NB4 (cell line): ENCODE results near the gene FBXO15.

Experiments used
- DNase-seq: peaks from one replicate; pipeline ENCODE4 v3.0.0; 2010; ENCODE audit warnings: low read depth
- H3K4me3 ChIP-seq: one replicate; pipeline ENCODE4 v1.5.1; 2011; ENCODE audit warnings: mild to moderate bottlenecking, low read depth, low read length, moderate library complexity
- MYC ChIP-seq: IDR thresholded peaks from 2 replicates; pipeline ENCODE4 v1.6.1; 2011; ENCODE audit warnings: low read depth, low read length
- POLR2A ChIP-seq: IDR thresholded peaks from 2 replicates; pipeline ENCODE4 v1.6.1; 2011; ENCODE audit warnings: mild to moderate bottlenecking; ENCODE audit not compliant: insufficient read length; ENCODE audit errors: extremely low read depth
- TF ChIP-seq, protein P1 (sequence below): IDR thresholded peaks from 2 replicates; pipeline ENCODE4 v1.6.1; 2011; ENCODE audit warnings: low read depth, low read length
- TF ChIP-seq, protein P2 (sequence below): IDR thresholded peaks from one replicate; pipeline ENCODE4 v1.5.1; 2012; ENCODE audit warnings: low read depth, low read length

The FBXO15 gene

DNA sequence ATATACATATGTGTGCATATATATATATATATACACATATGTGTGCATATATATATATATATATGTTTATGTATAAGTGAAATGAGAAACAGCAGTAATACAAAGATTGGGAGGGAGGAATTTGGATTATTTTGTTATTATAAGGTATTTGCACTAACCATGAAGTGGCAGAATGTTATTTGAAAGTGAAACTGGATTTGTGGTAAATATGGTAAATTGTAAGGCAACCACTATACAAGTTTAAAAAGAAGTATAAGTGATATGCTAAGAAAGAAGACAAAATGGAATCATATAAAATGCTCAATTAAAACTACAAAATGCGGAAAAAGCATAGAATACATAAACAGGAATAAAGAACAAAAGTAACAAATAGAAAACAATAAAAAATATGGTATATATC is 37.5 kb downstream of the FBXO15 start:
- TF ChIP-seq, protein P1, sequence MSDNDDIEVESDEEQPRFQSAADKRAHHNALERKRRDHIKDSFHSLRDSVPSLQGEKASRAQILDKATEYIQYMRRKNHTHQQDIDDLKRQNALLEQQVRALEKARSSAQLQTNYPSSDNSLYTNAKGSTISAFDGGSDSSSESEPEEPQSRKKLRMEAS, result no peak
- TF ChIP-seq, protein P2, sequence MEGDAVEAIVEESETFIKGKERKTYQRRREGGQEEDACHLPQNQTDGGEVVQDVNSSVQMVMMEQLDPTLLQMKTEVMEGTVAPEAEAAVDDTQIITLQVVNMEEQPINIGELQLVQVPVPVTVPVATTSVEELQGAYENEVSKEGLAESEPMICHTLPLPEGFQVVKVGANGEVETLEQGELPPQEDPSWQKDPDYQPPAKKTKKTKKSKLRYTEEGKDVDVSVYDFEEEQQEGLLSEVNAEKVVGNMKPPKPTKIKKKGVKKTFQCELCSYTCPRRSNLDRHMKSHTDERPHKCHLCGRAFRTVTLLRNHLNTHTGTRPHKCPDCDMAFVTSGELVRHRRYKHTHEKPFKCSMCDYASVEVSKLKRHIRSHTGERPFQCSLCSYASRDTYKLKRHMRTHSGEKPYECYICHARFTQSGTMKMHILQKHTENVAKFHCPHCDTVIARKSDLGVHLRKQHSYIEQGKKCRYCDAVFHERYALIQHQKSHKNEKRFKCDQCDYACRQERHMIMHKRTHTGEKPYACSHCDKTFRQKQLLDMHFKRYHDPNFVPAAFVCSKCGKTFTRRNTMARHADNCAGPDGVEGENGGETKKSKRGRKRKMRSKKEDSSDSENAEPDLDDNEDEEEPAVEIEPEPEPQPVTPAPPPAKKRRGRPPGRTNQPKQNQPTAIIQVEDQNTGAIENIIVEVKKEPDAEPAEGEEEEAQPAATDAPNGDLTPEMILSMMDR, result no peak
- no peak for TF ChIP-seq POLR2A
- TF ChIP-seq MYC, result no peak
- H3K4me3 ChIP-seq, result no peak overlapping the region
- DNase-seq, result no peak

DNA sequence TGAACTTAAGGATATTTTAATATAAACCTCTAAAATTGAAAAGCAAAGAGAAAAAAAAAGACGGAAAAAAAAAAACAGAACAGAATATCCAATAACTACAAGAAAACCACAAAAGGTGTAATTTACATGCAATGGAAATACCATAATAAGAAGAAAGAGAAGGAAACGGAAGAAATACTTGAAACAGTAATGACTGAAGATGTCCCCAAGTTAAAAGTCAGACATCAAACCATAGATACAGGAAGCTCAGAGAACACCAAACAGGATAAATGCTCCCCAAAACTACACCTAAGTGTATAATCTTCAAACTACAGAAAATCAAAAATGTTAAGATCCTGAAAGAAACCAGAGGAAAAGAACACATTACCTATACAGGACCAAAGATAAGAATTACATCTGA is 39.2 kb downstream of the FBXO15 start:
- DNase-seq, result no peak
- no peak overlapping the region for H3K4me3 ChIP-seq
- TF ChIP-seq MYC (no peak), POLR2A (no peak)
- TF ChIP-seq, protein P2, result no peak
- TF ChIP-seq, protein P1, result no peak

DNA sequence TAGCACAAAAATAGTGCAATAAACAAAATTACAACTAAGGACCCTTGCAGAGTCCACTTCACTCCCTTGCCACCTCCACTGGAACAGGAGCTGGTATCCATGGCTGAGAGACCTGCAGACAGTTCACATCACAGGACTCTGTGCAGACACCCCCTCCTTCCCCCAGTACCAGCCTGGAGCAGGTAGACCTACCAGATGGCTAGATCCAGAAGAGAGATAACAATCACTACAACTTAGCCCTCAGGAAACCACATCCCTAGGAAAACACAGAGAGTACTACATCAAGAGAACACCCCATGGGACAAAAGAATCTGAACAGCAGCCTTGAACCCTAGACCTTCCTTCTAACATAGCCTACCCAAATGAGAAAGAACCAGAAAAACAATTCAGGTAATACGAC is 49.8 kb downstream of the FBXO15 start:
- TF ChIP-seq, protein P2, result no peak
- TF ChIP-seq, protein P1, result no peak
- TF ChIP-seq POLR2A (no peak), MYC (no peak)
- H3K4me3 ChIP-seq, result no peak overlapping the region
- no peak for DNase-seq

DNA sequence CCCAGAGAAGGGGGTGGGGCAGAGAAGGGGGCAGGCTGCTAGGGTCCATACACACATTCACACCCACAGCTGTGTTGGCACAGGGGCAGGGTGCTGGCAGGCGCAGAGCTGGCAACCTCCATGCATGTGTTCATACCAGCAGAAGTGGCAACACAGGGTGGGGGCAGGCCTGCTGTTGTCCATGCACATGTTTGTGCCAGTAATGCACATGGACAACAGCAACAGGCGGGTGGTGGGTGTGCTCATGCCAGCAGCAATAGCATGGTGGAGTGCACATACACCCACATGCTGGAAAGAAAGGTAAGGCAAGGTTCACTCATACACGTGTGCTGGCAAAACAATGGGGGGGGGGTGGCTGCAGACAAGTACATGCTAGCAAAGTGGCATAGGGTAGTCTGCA is 54.7 kb downstream of the FBXO15 start:
- DNase-seq, result no peak
- TF ChIP-seq, protein P2, result no peak
- TF ChIP-seq POLR2A, result no peak
- TF ChIP-seq MYC, result no peak
- TF ChIP-seq, protein P1, result no peak
- H3K4me3 ChIP-seq, result no peak overlapping the region

DNA sequence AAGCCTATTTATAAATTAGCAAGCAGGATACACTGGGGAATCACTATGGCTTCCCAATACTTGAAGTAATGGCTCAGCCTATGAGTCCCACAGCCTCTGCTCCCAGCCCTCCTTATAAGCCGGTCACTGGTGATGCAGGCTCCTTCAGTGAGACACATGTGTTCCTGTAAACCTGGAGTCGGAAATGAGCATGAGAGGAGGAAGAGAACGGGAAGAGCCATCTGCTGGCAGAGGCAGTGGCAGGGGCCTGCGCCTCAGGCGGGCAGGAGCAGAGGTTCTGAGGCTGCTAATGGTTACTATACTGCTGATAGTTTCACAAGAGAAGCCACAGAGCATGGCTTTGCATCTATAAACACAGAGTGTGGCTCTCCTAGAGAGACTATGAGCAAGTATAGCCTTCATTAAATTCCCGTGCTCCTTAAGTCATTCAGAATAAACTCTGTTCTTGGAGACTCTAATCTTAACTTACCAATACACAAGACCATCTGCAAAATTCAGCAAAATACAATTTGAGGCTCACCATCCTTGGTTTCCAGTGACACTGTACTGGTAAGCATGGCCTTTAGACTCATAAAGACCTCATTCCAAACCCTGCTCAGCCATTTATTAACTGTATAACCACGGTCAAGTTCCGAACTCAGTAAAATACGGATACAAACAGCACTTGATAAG is 63.3 kb downstream of the FBXO15 start:
- no peak overlapping the region for H3K4me3 ChIP-seq
- TF ChIP-seq POLR2A (no peak), MYC (no peak)
- TF ChIP-seq, protein P2, result no peak
- TF ChIP-seq, protein P1, result no peak
- DNase-seq, result no peak

DNA sequence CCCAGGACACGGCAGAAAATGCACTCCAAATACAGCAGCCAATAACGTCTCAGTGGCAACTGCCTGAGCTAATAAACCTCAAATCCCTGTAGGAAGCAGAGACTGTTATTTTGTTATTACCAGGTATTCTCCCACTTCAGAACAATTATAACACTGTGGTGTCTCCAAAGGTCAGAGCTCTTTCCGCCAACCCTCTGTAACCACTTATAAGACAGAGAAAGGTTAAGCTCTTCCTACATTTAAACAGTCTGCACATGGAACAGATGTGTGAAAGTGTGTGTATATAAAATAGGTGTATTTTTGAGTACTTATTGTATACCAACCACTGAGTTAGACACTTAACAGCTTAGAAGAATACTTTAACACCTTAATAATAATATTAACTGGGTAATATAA is 64.1 kb downstream of the FBXO15 start:
- no peak for DNase-seq
- TF ChIP-seq, protein P1, result no peak
- no peak for TF ChIP-seq MYC
- TF ChIP-seq, protein P2, result no peak
- H3K4me3 ChIP-seq, result no peak overlapping the region
